Erythroblast (primary cell): ENCODE results near the gene MEIS1.
"Not testable (repeated sequence)": the region's sequence is repeated elsewhere in the genome, so short reads cannot be mapped to it uniquely, and the experiment has no call there.

ENCODE experiments used
- DNase-seq, 2 experiments: peaks; one replicate each; lab custom pipeline; 2025; lab: John Stamatoyannopoulos, UW
- GATA1 ChIP-seq: IDR thresholded peaks from 2 replicates; pipeline ENCODE4 v1.6.1; 2011; ENCODE audit warnings: low read depth, mild to moderate bottlenecking, control low read depth, low read length, moderate library complexity
- POLR2A ChIP-seq: IDR thresholded peaks from 2 replicates; pipeline ENCODE4 v1.6.1; 2011; ENCODE audit warnings: mild to moderate bottlenecking, low read length

The MEIS1 gene

GRCh38 chr2:66434679-66435548, at the start of gene MEIS1:
TSS of gene MEIS1 (plus strand) at chr2:66435125. CDS start at chr2:66435857, 732 bp downstream.
- peak; percentile 76 to 84 for DNase-seq
- no peak for TF ChIP-seq GATA1
- no peak for TF ChIP-seq POLR2A

- TF ChIP-seq GATA1 (no peak), POLR2A (no peak)
These were observed 47.7 kb upstream of the MEIS1 start for GRCh38 chr2:66387016-66387753.

GRCh38 chr2:66389651-66390131, 45.2 kb upstream of the MEIS1 start:
- TF ChIP-seq GATA1 (no peak), POLR2A (no peak)
- no peak for DNase-seq

More at GRCh38 chr2:66387016-66387753, 47.7 kb upstream of the MEIS1 start:
- no peak for DNase-seq

- no peak for DNase-seq
- no peak for TF ChIP-seq GATA1
- no peak for TF ChIP-seq POLR2A
These were observed 44.8 kb upstream of the MEIS1 start for GRCh38 chr2:66390152-66390551.

- DNase-seq: no peak
- TF ChIP-seq POLR2A: no peak
- no peak for TF ChIP-seq GATA1
These were observed 44.1 kb upstream of the MEIS1 start for GRCh38 chr2:66390811-66391210.

- not testable (repeated sequence) for DNase-seq
These were observed 43.7 kb upstream of the MEIS1 start for GRCh38 chr2:66391240-66391639.

- TF ChIP-seq POLR2A: no peak
- no peak for TF ChIP-seq GATA1
- no peak for DNase-seq
These were observed 29.5 kb upstream of the MEIS1 start for GRCh38 chr2:66405473-66405872.

GRCh38 chr2:66408905-66409304, 26.0 kb upstream of the MEIS1 start:
- TF ChIP-seq GATA1 (no peak), POLR2A (no peak)
- DNase-seq: no peak

GRCh38 chr2:66412874-66413273, 22.1 kb upstream of the MEIS1 start:
- DNase-seq: no peak
- TF ChIP-seq POLR2A: no peak
- TF ChIP-seq GATA1: no peak

GRCh38 chr2:66414896-66415295, 20.0 kb upstream of the MEIS1 start:
- DNase-seq: no peak
- no peak for TF ChIP-seq POLR2A

- TF ChIP-seq GATA1 (no peak), POLR2A (no peak)
- DNase-seq: no peak
These were observed 16.5 kb upstream of the MEIS1 start for GRCh38 chr2:66418381-66418780.

- TF ChIP-seq POLR2A (no peak), GATA1 (no peak)
- DNase-seq: no peak
These were observed 13.3 kb upstream of the MEIS1 start for GRCh38 chr2:66421612-66422011.

- no peak for DNase-seq
- no peak for TF ChIP-seq GATA1
- TF ChIP-seq POLR2A: no peak
These were observed 11.4 kb upstream of the MEIS1 start for GRCh38 chr2:66423391-66424124.
